Stimulated activated CD4-positive, alpha-beta T cell treated with anti-CD3 and anti-CD28 coated beads, Interleukin-1b, Interleukin-23, amount 100 ng/mL, for 1 hour (primary cell): Measurements from ENCODE around the gene WNT3.
"Not testable (repeated sequence)": the region's sequence is repeated elsewhere in the genome, so short reads cannot be mapped to it uniquely, and the experiment has no call there.

Source experiments
- DNase-seq, 2 donors: peaks; one replicate each; pipeline ENCODE4 v3.0.0-alpha.2; 2020; ENCODE audit warnings: low read depth in 2 of 2

WNT3 gene

DNA sequence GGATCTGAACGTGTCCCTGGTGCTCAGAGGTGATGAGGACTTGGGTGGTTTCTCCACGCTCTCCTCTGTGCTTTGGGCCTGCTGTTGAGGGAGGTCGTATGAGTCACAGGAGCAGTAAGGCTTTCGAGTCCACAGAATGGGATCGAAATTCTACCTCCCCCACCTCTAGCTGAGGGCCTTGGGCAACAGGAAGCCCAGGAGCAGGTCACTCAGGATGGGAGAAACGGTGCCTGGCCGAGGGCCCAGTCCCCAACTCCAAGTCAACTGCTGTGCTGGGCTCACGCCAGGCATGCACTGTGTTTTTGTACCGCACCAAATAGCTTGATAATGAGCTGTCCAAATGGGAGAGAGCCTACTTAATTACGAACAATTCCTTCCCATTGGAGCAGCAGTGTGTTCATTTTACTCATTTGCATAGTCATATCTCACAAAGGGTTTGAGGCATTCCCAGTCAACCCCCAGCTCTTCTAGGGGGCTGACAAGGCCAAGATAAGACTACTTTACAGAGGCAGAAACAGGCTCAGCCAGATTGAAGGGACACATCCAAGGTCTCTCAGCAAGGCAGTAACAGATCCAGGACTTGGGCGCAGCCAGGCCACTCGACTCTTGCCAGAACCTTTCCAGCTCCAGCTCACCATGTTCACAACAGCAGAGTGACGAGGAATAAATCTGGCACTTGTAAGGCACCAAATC lies 53.6 kb downstream of the WNT3 start:
- DNase-seq, result no peak

DNA sequence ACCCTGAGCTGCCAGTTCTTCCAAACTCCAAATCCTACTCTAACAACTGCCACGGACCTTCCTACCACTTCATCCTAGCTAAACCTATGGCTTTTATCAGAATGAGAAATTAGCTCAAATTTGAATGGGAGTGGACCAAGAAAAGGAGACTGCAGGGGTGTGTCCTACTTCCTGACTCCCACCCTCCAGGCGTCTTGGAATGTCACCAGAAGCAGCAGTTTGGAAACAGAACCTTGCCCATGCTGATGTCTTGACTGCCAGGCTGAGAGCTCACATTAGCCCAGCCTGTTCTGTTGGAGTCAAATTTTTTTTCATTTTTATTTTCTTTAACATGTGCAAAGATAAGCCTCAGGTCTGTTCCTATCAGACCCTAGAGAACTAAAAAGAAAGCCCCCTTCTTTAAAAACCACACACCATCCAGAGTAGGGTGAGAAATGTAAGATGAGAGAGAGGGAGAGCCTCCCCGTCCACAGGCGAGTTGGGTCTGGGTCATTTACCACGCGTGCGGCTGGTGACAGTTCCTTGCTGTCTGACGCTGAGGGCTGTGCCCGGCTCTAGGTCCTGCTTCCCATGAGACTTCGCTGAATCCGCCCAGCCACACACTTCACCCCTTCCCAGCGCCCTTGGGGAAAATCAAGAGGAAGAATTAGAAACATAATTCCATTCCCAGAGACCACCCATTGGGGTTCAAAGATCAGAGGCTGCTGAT lies 54.3 kb downstream of the WNT3 start:
- DNase-seq, result no peak

- DNase-seq, result no peak
These were observed 55.1 kb downstream of the WNT3 start for GRCh38 chr17:46763416-46763815.

DNA sequence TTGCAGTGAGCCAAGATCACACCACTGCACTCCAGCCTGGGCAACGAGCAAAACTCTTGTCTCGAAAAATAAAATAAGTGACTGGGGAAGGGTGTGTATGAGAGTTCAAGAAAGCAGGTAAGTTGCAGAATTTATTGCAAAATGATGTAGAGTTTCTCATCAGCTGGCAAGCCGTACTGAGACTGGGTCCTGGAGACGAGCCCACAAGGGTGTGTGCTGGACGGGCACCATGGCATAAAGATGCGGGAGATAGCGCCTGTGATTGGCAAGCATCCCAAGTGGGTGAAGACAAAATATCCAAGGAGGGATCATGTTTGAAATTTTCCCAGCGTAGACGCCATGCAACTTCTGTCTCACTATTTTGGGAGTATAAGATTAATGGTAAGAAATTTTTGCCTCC lies 59.4 kb downstream of the WNT3 start:
- DNase-seq, result no peak

- DNase-seq, result no peak
These were observed 59.9 kb downstream of the WNT3 start for GRCh38 chr17:46758614-46759013.

GRCh38 chr17:46757588-46757987 lies 60.9 kb downstream of the WNT3 start:
- DNase-seq, result not testable (repeated sequence)

DNA sequence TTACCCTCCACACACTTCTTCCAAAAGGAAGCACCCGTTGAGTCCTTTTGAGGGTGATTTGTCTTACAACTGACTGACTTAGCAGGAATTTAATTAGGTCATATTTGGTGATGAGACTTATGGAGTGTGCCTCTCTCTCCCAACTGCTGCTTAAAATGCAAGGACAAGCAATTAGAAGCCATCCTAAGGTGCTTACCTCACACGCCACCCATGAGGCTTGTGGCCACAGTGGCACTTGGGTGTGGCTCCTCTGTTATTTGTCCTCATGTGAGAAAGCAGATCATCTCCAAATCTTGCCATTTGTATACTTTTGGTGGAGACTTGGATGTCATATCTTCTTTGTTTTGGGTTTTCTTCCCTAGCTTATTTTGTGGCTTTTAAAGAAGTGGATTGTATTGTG lies 61.6 kb downstream of the WNT3 start:
- no peak for DNase-seq

DNA sequence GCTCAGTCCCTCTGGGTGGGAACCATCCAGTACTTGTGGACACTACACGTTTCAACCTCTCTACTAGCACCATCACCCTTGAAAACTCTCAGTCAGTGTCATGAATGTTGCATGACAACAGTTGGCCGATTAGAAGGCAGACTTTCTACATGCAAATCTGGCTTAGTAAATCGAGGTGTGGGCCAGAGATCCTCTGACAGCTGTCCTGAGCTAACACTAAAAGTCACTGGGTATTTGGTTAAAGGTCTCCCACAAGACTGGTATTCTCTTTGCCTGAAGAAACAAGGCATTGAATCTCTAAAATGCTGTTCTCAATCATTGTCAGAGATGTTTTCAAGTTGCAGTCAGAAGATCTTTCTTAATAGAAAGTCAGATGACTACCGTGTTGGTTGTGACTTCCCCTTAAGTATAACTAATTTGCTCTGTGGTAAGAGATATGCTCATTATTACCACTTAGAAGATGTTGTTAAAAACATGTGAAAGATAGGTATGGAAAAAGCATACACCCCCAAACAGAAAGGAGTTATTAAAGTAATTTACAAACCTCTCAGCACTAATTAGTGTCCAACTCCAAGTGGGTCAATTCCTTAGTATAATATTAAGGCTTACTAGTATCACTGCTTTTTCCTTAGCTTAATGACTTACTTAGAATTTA lies 62.3 kb downstream of the WNT3 start:
- no peak for DNase-seq

DNA sequence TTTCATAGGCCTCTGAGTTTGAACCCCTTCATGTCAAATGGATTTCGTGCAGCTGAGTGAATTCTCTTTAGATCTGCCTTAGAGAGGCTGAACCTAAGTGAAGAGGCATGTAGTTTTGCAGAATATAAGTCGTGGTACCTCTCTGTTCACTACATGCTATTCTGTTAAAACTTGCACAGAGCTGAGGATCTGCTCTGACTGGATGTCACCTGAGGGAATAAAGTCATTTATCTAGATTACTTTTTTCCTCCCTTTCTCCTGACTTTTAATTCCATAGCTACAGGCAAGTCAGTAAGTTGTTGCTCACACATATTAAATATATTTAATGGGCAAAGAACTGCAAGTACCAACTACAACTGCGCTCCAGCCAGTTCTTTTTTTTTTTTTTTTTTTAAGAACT lies 64.7 kb downstream of the WNT3 start:
- DNase-seq, result no peak

- no peak for DNase-seq
These were observed 67.1 kb downstream of the WNT3 start for GRCh38 chr17:46751425-46751824.

DNA sequence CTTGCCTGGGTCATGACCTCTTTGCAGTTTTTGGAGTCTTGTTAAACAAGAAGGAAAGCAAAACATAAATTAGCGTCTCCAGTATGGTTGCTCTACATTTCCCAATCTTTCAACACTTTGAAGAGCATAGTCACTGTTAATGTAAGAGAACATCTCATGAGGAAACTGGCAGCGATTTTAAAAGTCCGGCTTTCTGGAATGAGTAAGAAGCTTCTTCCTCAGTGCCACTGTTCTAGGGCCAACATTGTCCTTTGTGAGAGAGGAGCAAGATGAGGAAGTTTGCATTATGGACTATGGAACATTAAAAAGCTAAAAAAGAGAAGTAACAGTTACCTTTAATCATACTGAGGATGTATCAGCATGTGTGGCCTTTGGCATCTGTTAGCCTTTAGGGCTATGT lies 73.1 kb downstream of the WNT3 start:
- no peak for DNase-seq

GRCh38 chr17:46744441-46744840 lies 74.1 kb downstream of the WNT3 start:
- no peak for DNase-seq

DNA sequence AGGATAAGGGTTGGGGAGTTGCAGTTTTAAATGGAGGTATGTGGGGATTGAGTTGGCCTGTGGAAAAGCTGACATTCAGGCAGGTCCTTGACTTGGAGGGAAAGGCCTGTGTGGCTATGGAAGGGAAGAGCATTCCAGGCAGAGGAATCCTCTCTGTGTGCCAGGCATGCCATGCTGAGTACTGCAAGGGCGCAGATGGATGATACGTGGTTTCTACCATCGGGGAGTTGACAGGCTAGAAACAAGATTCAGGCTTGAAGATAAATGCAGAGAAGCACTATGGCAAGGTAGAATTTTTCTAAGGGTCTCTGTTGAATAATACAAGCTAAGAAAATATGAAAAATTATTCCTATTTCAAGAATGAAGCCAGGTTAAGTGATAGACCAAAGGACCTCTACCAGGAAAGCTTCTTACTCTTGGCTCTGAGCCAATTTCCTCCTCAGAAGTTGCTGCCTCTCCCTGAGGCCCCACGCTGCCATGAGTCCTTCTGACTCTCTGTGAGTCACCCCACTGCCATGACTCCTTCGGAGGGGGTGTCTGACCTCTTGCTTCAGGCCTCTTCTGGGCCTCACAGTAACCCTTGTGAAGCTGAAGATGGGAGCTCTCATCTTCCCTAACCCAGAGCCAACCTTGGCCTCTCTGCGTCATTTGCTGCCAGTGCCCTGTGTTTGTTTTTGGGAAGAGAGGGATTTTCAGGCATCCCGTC lies 75.8 kb downstream of the WNT3 start:
- DNase-seq, result no peak

GRCh38 chr17:46741122-46741730 lies 77.3 kb downstream of the WNT3 start:
- DNase-seq, result no peak

GRCh38 chr17:46739982-46740381 lies 78.5 kb downstream of the WNT3 start:
- DNase-seq, result no peak

DNA sequence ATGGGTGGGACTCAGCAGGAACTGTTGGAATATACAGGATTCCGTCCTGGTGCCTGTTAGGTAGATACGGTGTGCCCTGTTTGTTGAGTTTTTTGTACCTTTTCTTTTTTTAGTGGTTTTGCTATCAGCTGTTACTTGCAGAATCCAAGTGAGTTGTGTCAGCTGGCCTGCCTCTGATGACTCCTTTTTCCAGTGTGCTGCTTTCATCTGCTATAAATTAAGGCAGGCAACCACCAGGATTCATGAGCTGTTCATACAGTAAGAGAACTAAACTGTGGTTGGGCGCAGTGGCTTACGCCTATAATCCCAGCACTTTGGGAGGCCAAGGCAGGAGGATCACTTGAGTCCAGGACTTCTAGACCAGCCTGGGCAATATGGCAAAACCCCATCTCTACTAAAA lies 79.9 kb downstream of the WNT3 start:
- DNase-seq, result no peak

DNA sequence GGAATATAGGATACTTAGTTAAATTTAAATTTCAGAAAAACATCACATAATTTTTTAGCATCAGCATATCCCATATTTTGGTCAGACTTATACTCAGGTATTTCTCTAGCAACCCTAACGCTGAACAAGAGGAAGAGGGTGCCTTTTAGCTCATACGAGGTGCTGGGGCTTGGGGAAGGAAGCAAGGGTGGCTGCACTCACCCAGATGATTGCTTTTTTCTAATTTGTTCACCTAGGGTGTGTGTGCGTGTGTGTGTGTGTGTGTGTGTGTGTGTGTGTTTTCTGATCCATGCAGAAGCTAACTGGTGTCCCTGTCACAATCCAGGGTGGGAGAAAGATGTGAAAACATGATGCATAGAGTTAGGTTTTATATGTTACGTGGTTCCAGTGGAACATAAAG lies 81.2 kb downstream of the WNT3 start:
- DNase-seq, result no peak

DNA sequence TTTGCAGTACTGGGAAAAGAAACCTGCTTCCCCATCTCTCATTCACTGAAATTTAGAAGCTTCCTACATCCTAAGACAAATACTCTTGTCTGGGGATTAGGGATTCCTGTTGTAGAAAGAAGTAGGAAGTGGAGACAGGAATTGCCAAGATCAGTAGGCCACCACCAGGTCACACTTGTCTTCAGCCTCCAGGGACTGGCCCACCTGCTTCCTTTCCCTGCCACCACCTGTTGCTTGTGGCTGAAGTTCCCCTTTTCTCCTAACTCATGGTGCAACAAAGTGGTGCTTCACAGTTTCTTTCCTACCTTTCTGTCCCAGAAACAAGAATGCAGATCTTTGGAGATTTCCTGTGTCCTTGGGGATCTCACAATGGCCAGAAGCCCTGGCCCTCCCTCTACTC lies 82.4 kb downstream of the WNT3 start:
- DNase-seq, result no peak

DNA sequence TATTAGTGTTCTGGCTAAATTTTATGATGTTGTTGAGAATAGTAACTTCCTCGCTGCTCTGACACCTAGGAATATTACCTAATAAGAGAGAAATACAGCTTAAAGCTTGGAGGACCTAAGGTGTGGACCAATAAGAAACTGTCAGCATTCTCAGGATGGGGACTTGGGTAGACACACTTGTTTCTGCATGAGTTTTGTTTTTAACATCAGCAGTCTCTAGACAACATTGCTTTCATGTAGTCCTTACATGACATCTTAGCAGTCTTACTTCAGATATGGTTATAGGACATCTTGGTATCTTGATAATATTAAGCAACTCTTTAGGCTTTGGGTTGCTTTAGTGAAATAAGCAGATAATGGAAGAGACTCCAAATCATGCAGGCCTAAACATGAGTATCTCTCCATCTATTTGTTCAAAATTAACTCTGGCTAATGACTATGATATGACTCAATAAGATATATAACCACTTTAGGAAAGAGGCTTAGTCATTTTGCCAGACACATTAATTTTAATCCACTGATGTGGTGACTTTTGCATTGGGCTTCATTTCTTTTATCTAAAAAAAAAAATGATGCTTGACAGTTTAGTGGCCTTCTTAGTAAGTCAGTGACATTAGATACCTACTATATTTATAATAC lies 84.5 kb downstream of the WNT3 start:
- no peak for DNase-seq

DNA sequence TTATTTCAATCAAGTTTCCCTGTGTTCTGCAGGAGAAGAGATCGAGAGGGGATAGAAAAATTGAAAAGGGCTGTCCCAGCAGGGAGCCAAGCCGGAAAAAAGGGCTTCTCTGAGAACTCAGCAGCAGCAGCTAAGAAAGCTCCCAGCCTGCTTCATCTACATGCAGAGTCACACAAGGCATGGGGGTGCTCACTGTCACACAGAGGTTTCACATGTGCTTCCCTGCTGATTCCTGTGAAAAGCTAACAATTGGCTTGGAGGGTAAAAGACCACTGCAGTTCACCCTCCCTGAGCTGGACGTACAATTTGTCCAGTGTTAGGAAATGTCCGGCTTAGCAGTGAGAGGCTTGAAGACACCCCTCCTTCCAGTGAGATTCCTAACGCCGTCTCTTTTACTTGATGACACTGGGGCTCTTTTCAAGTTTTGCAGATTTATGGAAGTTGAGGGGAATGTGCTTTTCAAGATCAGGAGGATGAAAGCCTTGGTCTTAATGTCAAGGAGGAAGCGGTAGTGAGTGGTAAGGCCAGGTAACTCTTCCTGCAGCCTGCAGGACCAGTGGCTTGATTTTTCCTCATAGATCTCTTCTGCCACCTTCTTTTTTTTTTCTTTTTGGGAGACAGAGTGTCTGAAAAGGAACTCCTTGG lies 85.6 kb downstream of the WNT3 start:
- DNase-seq, result no peak

- DNase-seq, result no peak
These were observed 86.3 kb downstream of the WNT3 start for GRCh38 chr17:46732160-46732559.
